Measurements from ENCODE around the gene TMEM182.

The TMEM182 gene, protein sequence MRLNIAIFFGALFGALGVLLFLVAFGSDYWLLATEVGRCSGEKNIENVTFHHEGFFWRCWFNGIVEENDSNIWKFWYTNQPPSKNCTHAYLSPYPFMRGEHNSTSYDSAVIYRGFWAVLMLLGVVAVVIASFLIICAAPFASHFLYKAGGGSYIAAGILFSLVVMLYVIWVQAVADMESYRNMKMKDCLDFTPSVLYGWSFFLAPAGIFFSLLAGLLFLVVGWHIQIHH

DNA sequence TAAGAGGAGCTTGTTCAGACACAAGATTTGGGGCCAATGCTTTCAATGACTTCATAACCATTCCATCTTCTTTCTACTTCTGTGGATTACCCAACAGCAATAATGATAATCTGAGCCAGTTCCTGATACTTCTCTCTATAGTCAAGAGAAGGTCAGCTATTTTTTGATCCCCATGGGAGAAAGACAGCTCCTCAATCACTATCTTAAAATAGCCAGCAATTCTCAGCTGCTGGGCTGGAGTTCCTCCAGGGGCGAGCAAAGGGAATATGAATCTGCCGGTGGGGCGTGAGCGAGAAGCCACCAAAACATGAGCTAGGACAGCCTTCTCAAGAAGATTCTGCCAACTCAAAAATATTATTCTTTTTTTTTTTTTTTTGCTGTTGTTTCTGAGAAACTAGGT, at the start of gene TMEM182:
TMEM182 (plus strand) TSS at position 269 of the 400 bp plus-strand sequence. CDS start 187 bp downstream, outside the sequence.
- no peak for DNase-seq

DNA sequence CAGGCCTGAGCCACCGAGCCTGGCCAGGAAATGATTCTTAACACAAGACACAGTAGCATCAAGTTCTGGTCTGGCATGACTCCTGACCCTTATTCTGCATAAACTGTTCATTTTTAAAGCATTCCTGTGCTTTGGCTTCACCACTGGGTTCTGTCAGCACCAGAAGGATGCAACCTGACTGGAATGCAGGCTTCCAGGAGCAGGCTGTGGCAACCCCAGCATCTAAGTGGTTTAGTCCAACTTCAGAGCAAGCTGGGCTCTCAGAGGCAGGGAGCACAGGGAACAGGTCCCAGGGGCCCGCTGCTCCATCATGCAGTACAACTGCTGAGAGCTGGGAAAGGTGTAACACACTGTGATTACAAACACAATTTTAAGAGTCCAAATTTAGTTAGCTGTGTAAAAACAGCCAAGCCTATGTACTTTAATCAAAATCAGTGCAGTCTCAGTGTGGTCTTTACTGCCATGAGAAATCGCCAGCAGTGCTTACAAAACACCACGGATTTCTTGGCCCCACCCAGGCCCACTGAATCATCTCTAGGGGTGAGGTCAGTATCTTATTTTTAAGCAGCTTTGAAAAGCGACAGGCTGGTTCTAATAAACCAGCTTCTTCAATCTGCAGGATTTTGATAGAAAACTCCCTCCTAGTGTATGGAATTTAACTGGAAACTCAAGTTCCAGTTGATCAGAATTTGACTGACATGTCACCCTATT, 44.4 kb upstream of the TMEM182 start:
- DNase-seq, result no peak

DNA sequence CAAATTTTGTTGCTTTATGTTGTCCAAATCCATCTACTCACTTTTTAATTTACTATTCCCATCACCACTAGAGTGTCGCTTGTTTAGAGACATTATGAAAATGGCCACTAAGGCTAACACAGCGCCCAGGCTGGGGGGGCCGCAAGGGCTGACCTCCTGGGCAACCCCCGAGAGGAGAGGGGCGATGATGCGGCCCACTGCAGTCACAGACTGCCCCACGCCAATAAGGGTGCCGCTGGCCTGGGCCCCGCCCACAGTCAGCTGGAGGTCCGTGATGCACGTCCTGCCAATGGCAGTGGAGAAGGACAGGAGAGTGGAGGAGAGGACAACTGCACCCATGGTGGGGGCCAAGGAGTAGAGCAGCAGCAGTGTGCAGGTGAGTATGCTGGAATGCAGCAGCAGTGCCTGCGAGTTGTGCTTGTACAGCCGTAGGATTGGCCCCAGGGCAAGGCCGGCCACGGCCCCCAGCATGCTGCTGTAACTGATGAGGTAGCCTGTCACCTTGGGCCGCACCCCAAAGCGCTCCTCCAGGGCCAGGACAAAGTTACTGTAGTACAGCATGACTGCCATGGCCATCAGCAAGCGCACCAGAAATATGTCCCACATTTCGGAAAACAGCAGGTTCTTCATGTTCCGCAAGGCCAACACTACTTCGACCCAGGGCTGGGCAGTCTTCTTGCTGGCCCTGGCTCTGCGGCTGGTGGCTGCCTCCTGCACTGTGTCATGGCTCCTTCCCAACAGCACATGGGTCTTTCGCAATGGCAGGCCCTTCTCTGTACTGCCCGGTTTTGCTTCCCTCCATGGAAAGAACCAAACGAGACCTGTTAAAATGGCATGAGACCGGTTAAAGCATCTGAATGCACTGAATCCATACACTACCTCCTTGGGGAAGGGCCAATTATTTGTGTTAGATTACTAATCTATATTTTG, 43.2 kb upstream of the TMEM182 start:
- DNase-seq, result no peak

DNA sequence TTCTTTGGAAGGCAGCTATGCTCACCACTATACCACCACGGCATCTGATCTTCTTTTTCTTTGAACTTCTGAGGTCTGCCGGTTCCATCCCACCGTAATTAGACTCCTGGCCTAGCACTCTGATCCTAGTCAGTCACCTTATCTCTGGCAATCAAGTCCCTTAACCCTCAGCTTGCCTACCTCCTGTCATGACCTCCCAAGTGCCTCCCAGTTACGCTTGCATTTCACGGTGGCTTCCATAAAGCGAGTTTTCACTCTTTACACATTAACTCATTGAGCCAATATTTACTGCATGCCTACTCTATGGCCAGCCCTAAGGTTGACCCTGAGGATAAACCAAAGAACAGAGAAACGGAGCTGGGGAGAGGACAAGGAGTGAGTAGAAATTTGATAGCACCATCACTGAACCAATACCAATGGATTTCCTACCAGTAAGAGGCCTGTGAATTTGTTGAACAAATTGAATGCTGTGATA, 37.8 kb upstream of the TMEM182 start:
- DNase-seq, result no peak

DNA sequence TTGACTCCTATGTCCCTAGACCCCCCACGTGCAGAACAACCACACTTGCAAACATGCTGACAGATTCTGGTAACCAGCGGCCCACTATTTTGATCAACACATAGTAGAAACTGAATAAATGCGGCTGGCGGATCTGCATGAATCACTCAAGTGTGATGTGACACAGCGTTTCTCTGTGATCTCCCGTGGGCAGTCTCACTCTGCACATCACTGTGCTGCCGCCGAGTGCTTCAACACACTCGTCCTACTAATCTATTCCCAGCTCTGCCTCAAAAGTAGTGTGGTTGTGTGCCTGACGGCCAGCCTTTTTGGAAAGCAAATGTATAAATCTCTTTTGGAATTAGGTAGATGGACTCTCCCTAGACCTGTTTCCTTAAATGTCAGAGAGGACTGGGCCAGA, 37.3 kb upstream of the TMEM182 start:
- no peak for DNase-seq

DNA sequence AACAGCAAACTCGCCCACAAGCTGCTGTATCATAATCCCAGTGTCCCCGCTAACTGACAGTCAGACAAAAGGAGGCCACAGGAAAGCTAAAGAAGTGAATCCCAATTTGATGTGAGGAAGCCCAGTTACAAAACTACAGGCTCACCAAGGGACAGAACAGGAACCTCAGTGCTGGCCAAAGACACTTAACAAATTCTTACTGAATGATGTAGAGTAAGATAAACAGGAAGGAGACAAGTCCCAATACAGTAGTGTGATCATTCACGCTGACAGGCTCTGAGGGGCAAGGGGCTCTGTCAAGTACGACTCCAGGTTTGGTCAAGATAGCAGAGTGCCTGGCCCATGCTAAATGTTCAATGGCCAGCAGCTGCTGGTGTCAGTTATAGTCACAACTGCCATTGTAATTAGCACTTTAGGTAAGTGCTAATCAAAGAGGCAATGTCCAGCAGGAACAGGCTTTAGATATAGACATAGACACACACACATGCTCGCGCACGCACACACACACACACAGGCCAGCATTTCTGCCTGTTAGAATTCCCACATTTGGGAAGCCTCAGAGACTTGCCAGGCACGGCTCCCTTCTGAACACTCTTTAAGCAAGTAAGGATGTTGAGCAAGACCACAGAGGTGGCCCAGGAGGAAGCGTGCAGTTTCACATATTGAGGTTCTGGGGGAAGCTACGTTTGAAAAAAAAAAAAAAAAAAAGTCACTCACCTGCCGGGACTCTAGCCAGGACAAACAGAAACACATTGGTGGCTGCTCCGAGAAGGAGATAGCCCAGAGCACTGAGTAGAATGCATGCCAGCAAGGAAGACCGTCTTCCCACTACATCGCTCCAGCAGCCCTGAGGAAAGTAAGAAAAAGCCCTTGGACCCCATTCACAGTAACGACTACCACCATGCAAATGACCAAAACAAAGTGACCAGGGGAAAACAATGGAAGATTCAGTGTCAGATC, 35.4 kb upstream of the TMEM182 start:
- no peak for DNase-seq

DNA sequence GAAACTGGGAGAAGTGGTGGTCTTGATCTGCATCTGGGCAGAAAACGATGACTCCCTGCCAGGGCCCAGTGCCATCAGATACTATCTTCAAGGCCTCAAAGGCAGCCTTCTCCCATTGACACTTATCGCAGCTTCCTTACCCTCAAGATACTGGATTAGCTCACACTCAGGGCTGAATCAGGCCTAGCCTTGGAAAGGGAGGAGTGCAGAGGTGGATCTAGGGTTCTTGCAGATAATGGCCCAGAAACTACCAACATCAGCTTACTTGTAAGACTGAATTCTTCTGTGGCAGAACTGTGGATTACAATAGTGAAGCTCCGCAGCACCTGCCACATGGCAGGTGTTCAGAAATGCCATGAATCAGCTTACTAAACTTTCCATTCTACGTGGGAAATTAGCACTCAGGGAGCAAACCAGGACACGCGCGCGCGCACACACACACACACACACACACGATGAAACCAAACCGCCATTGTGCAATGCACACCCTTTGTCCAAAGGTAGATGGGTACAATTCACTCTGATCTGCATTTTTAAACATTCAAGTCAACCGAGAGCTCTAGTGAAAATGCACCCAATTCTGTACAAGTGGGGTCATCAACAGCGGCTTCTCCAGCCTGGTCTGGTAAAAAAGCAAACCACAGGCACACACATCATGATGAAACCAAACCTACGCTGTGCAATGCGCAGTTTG, 26.3 kb upstream of the TMEM182 start:
- DNase-seq, result no peak

DNA sequence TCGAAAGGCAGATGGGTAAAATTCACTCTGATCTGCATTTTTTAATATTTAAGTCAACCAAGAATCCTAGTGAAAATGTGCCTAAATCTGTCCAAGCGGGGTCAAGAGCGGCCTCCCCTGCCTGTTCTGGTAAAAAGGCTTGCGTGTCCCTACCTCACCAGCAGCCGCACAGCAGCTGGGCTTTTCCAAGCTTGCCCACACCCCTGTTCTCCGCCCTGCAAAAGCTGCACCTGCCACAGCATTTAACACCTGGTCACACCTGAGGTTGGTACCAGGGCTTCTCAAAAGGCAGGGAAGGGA, 25.8 kb upstream of the TMEM182 start:
- DNase-seq, result no peak

DNA sequence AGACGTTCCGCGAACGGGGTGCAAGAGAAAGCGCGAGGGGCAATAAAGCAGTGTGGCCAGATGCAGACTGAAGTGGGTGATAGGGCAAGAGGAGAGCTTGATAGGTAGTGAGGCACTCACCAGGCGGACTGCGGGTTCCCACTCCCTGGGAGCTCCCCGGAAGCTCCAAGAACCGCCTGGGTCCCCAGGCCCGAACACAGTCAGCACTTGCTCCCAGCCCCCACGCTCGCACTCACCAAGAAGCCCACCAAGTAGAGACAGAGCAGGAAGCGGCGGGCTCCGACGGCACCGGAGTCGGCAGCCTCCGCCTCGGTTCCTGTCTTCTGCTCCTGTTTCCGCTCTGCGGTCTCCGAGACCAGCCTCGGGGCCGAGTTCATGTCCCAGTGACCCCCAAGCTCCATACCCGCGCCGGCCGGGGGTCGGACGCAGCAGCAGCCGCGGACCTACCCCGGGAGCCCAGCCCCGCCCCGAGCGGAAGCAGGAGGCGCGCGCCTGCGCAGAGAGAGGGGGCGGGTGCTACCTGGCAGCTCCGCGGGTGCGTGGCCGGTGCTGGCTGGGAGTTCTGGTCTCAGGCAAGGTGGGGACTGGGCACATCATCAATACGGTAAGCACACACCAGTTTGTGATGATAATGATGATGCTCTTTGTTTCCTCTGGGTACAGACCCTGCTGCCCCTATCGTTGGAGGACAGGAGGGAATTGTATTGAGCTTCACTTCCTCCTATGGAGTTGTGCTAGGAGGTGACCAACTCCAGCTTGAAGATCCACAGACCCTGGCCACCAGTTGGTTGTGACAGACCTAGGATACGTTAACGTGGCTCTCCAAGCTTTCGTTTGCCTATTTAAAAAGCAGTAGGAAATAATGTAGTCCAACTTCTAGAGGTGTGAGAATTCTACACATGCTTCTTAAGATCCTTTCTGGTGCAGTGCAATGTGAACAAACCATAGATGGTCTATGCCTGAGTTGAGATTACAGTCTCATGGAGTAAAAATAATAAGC, 25.1 kb upstream of the TMEM182 start:
- DNase-seq, result peak; percentile 42

DNA sequence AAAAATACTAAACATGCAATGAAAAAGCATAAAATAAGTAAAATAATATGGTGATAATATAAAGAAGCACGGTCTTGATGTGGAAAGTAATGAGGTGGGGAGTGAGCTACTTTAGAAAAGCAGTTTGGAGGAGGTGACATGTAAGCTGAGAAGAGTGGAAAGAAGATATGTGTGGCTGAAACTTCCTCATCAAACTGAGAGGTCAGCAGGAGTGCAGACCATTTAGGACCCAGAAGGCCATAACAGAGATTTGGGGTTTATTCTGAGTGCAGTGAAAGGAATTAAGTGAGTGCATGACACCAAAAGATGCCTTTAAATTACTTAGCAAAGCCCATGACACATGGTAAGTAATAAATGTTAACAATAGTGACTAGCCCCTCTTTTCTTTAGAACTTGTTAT, 24.4 kb upstream of the TMEM182 start:
- no peak for DNase-seq

DNA sequence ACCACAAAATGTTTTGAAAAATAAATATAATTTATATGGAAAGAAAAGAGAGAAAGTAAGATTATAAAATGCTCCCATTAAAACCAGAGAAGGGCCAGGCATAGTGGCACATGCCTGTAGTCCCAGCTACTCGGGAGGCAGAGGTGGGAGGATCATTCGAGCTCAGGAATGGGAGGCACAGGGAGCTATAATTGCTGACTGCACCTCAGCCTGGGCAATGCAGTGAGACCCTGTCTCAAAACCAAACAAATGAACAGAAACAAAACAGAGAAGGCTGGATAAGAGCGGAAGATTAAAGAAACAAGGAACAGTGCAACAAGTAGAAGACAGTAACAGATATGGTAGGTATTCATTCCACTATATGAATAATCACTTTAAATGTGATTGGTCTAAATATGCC, 18.6 kb upstream of the TMEM182 start:
- no peak for DNase-seq

DNA sequence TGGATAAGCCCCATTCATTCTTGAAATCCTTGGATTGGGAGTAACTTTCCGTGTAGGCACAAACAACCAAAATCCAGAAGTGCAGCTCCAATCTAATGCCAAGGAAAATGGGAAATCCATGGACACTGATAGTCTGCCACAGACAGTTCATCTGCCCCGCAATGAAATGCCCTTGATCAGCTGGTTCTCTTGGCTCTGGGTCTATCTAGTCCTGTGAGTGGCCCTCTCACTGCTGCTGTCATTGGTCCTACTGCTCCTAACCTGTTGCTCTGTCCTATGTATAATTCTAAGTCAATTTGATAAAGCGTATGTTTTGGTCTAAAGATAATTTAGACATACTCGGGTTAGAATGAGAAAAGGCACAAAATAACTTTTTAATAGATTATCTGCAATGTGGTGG, 13.7 kb upstream of the TMEM182 start:
- no peak for DNase-seq

DNA sequence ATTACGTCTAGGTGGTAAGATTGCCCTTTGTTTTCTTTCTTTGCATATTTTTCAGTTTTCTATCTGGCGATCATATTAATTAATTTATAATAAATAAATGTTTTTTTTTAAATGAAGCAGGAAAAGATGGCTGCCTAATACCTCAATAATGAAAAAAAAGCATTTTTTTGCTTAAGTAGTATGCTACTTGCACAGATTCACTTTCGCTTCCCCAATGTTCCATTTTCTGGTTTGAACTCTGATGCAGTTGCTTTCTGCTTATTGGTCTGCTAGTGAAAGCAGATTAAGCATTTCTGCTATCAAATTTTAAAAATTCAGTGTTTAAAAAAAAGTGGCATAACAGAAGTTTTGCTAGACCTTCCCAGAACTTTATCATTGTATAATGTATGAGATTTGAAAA, 11.9 kb upstream of the TMEM182 start:
- no peak for DNase-seq

DNA sequence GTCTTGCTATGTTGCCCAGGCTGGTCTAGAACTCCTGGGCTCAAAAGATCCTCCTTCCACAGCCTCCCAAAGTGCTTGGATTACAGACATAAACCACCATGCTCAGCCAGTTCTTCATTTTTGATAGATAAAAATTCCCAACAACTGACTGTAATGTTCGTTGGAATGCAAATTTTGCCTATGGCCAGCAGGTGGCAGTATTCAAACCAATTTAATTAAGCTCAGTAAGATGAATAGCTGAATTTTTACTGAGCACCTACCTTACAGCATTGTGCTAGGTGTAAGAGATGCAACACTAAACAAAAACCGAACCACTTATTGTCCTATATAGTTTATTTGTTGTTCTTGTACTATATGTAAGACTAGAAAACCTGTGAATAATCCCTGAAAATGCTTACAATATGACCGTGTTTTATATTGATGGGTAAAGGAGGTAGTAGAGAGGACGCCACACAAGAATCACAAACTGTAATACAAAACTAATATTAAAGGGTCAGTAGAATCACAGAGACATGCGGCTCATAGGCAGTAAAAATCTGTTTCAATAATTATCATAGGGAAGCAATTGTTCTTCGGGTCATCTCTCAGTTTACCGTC, 8.2 kb upstream of the TMEM182 start:
- no peak for DNase-seq

DNA sequence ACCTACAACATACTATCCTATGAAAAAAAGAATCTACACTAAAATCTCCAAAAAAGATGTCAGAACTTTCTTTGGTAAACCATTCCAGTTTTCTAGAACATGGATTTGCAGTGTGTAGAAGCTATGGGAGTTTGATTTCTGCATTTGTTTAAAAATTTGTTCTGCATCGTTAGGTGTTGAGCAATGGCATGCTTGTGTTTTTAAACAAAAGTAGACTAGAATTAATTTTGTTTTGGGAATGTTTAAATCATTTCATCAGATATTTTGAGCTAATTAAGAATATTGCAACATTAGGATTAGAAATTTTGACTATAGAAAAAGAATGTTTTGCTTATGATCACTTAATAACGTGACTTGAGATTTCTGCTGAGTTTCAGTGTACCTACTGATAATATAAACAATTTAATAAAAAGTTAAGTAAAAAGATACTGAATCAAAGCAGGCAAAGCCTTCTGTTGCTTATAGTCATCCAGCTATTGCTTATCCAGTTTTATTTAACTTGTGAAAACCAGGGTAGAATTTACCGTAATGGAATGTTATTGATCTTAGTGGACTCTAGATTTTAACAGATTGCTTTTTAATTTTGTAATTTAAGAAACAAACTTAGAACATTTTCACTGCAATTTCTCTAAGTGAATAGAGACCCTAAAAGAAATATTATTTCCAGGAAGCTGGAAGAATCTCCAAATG, 7.2 kb upstream of the TMEM182 start:
- DNase-seq, result no peak

DNA sequence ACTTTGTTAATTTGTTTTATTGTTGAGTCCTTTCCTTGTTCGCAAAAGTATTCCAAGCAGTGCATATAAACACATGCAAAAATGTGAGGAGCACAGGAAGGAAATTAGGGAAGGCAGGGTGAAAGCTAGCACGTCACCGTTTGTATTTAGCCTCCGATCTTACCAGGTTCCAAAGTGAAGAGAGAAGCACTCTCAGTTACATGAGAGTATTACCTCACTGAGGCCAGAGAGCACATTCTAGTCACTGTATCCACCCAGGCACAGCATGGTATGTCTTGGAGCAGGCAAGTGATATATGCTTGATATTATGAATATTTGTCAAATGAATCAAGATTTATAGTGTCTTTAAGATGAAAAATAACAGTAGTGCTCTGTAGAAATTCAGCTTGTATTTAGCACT, 6.5 kb upstream of the TMEM182 start:
- no peak for DNase-seq

DNA sequence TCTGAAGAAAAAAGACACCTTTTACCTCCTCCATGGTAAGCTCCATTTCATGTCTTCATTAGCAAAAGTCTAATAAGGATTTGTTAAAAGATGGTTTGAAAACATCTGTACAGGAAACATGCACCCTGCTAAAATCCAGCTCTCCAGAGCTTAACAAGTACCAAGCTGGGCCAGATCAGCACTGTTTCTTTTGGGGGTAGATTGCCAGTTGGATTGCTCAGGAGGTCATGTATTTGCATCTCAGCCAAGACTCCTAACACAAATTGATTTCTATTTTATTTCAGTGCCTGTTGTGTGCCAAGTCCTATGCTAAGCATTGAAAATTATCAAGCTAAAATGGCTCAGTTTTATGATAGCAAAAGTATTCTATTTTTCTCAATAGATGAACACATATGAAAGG, 3.4 kb upstream of the TMEM182 start:
- no peak for DNase-seq

DNA sequence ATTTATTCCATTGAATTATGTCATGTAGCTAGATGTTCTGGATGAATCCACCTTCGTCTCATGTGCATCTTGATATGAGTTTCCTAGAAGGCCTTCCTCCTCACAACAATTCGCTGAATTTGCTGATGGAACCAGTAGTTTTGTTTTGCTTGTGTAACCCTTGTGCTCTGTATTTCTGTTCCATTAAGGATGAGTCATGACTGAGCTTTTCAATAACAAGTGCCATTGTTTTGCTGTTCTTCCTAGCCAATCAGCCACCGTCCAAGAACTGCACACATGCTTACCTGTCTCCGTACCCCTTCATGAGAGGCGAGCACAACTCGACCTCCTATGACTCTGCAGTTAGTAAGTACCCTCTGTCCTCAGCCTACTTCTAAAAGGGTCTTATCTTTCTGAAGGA, 2.3 kb downstream of the TMEM182 start:
- DNase-seq, result no peak

DNA sequence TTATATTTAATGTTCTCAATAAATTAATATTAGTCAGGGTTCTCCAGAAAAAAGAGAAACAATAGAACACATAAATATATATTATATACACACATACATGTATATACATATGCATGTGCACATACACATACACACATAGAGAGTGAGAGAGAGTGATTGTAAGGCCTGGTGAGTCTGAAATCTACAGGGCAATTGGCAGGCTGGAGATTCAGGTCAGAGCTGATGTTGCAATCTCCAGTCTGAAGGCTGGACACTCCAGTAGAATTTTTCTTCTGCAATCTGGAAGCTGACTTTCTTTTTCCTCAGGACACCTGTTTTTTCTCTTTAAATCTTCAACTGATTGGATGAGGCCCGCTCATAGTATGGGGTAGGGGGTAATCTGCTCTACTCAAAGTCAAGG, 3.2 kb downstream of the TMEM182 start:
- no peak for DNase-seq

DNA sequence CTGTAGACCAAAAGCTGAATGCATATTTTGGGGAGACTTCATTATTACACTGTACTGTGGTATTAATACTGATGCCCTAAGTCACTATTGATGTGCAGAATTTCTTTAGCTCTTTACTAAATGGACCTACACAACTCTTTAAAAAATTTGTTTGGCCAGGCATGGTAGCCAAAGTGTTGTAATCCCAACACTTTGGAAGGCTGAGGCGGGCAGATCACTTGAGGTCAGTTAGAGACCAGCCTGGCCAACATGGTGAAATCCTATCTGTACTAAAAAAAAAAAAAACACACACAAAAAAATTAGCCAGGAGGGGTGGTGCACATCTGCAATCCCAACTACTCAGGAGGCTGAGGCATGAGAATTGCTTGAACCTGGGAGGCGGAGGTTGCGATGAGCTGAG, 6.4 kb downstream of the TMEM182 start:
- no peak for DNase-seq

Measured in DMS153 (cell line).